HG02884 (cell line): ENCODE data around the gene CYP24A1.

Experiments
- ATAC-seq: cut with Tn5 transposase; IDR thresholded peaks from one replicate; pipeline ENCODE4 v1.9.1; 2021; ENCODE audit warnings: mild to moderate bottlenecking, moderate library complexity; ENCODE audit not compliant: unreplicated experiment

Gene CYP24A1

DNA sequence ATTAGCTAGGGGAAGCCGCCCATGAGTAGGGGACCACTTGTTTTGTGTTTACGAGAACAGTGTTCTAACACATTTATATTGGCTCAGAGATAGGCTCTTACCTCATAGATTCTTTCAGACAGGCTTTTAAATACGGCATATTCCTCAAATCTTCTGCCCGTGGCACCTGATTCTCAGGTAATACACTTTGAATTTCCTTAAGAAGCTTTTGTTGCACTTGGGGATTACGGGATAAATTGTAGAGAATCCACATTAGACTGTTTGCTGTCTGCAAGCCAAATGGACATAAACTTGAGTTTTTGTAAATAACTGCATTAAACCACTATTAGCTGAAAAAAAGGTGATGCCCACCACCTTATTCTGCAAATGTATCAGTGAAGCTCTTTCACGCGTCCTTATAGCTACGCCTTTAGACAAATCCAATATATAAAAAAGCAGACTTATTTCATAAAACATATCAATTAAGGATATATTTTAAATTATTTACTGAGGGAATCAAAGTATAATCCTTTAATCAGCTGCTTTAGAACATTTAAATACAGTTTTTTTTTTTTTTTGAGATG is 14.8 kb downstream of the CYP24A1 start:
- no peak for ATAC-seq

DNA sequence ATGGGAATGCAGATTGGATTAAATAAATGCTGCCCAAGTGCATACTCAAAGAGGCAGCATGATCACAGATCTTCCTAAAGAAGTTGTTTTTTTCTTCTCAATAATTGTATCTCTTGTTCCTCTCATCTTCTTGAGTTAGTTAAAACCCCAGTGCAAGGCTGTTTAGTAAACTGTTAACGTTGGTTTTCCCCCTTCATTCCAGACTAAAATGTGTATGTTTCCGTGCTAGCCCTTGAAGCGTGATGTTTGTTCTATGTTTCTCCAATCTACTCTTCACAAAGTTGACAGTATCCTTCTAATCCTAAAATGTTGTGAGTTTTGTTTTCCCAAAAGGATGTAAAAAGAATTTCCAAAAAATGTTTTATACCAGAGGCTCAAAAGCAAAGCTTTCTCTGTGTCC is 15.6 kb downstream of the CYP24A1 start:
- no peak for ATAC-seq

- no peak for ATAC-seq
These were observed 16.6 kb downstream of the CYP24A1 start for GRCh38 chr20:54156981-54157835.

DNA sequence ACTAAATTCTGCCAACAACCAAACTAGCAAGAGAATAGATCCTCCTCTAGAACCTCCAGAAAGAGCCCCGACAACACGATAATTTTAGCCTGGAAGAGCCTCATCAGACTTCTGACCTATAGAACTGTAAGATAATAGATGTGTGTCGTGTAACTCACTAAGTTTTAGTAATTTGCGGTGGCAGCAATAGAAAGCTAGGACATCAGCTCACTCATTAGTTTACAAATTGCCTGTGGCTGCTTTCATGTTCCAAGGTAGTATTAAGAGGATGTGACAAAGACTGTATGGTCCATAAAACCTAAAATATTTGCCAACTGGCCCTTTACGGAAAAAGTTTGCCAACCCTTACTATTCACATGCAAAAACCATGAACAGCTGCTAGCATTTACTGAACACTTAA is 17.3 kb downstream of the CYP24A1 start:
- ATAC-seq: no peak

- ATAC-seq: no peak
These were observed 18.0 kb downstream of the CYP24A1 start for GRCh38 chr20:54155736-54156317.

DNA sequence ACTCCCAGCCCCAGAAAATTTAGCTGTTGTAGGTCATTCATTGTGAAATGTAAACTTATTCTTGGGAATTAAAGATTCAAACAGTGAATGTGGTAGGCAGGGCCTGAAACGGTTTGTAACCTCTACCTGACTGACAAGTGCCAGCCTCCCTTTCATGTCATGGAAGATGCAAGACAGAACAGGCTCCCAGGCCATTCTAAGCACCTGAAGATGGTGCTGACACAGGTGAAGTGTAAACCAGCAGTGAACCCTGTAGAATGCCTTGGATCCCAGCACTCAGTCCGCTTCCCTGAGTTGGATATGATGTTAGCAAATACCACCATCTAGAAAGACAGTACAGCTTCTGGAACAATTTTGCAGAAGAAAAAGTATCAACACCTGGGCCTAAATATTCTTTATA is 19.3 kb downstream of the CYP24A1 start:
- no peak for ATAC-seq

DNA sequence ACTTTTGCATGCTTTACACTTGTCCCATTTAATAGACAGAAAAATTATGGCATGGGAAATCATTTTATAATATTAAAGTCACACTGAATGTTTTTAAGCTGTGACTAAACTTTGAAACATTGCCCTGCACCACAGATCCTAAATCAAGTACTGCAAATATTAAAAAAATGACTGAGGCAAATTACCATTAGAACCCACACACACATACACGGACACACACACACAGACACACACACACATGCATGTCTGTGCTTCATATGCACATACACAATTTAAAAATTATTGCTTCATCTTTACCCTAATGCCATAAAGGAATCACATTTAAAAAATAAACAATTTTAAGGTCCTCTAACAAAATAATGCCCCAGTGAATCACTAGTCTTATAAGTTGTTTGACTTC is 19.9 kb downstream of the CYP24A1 start:
- no peak for ATAC-seq

GRCh38 chr20:54153041-54153327 is 20.8 kb downstream of the CYP24A1 start:
- no peak for ATAC-seq

- no peak for ATAC-seq
These were observed 21.4 kb downstream of the CYP24A1 start for GRCh38 chr20:54152227-54153040.

GRCh38 chr20:54151511-54152226 is 22.1 kb downstream of the CYP24A1 start:
- no peak for ATAC-seq

DNA sequence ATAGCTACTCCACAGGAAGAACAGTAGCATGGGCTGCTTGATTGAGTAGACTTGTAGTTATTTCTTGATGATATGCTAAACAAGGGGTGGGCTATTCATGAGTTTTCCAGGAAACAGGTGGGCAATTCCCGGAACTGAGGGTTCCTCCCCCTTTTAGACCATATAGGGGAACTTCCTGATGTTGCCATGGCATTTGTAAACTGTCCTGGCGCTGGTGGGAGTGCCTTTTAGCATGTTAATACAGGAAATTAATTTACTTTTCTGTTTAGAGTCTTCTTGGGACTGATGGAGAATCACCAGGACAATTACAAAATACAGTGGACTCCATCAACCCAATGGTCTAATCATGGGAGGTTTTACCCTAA is 22.7 kb downstream of the CYP24A1 start:
- ATAC-seq: no peak

DNA sequence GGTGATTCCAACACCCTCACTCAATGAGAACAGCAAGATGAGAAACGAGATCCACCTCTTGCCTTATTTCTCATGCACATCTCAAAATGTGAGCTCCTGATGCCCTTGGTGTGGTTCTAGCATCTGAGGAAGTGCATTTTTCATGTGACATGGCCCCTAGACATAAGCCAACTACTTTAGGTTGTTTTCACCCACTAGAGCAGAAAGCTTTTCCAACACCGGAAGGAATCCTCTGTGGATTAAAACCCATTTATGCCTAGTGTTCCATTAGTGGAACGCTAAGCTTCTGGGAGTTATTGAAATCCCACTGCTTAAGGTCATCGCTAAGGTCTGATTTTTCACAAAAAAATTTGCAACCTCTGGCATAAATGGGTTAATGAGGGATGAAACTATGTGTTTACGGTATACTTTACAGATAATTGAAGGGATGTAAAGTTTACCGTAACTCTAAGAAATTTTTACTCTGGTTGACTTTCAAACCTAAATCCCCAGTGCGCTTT is 24.0 kb downstream of the CYP24A1 start:
- ATAC-seq: no peak

DNA sequence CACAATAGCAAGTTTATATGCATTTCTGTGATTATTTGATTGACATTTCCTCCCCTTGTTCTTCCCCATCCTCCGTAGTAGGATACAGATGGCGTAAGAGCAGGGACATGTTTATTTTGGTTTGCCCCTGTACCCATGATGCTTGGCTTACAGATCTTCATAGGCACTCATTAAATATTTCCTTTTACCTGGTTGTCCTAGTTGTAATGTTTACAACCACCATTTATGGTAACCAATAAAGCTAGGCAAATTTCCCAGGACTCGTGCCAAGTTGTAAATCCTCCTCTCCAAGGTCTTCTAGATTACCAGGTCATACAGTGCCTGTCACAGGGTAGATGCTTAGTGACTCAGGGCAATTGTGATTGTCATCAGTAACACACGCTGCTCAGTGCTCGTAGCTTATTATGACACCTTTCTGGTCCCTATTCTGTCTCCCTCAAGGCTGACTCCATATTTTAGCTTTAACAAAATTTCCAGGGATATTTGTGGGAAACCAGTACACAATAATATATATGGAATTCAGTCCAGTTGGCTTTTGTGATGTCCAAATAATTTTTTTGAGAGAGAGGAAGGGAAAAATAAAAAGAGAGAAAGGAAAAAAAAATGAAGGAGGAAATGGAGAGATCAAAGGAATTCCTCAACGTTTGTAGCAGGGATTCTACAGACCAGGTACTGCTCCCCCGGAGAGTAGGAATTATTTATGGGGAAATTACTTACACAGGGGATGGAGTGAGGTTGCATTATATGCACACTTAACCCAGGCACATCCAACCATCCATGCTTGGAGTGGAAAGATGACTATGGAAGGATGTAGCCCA is 24.6 kb downstream of the CYP24A1 start:
- no peak for ATAC-seq

DNA sequence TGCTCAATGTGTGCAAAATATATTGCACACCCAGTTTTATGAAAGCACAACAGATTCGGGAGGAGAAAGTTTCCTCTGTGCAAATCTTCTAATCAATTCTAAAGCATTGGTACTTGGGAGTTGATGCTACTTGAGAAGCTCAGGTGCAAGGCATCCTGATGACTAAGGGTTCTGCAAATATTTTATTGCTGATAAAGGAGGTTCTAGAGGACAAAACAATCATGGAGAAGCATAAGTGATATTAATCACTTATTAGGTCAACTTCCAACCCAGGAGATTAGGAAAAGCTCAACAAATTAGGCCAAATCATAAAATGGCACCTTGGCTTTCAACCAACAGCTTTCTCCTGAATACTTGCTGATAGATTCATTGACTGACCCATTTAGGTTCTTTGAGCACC is 27.1 kb downstream of the CYP24A1 start:
- ATAC-seq: no peak

DNA sequence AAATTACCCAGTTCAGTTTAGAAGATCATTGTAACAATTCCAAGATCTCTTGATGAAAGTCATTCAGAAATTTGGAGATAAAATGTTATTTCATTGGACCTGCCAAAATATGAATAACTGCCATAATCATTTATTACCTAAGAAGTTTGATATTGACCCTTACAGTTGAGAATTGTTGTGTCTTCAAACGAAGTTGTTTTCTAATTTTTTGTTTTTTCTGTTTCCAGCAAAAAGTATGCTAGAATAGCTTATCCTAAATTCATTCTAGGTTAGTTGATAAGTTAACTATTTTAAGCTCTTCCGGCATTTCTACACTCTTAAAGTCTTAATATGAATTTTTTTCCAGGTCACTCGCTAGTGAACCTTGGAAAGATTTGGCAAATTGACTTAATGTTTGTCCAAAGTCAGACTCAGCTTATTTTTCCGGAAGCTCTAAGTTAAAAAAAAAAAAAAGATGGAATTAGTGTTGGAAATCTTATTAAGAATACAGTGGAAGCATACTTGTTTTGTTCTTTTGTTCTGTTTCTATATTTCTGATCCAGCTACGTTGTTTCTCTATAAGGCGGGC is 28.9 kb downstream of the CYP24A1 start:
- ATAC-seq: no peak

- no peak for ATAC-seq
These were observed 32.7 kb downstream of the CYP24A1 start for GRCh38 chr20:54140927-54141566.

- no peak for ATAC-seq
These were observed 33.3 kb downstream of the CYP24A1 start for GRCh38 chr20:54140486-54140885.

DNA sequence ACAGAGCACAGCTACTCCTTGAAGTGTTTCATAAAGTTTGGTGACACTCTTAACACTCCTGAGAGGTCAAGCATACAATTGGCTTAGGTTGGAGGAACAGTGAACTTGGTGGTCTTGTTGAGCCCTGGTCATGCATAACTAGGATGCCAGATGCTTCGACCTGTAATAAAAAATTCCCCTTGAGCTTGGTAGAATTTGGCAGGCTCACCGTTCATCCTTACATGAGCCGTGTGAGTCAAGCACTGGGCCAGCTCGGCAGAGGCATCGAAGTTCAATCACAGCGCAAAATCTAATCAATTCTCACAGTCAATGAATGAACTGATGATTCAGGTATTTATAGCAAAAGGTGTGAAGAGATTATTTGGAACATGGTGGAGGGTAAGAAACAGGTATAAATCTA is 33.7 kb downstream of the CYP24A1 start:
- no peak for ATAC-seq

- no peak for ATAC-seq
These were observed 34.6 kb downstream of the CYP24A1 start for GRCh38 chr20:54139188-54139587.
